ENCODE measurements around the gene RPL3.
"Not testable (repeated sequence)": the region's sequence is repeated elsewhere in the genome, so short reads cannot be mapped to it uniquely, and the experiment has no call there.

The RPL3 gene

DNA sequence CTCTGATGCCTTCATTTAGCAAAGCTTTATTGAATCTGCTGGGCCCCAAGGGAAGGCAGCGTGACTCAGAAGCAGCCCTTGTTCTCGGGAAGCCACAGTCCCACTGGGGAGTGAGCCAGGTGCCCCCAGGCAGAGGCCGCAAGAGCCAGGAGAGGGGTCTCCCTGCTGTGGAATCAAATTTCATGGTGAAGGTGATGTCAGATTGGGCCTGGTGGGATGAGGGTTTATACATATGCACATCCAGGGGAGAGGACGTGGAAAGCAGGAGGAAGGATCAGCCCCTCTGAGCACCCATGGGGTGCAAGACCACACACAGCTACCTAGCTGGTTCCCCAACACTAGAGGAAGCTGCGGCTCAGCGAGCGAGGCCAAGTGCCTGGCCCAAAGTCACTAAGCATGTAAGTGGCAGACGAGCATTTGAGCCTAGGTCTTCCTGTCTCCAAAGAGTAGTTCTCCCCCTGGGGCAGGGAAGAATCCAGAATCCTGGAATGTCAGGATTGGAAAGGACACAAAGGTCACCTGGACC is 32.3 kb upstream of the RPL3 start:
- H3K36me3 ChIP-seq (ENCODE audit: insufficient read depth, low read length) = no peaks in the 10 kb centered on the region
- H3K4me1 ChIP-seq (ENCODE audit: control insufficient read depth, insufficient read depth, low read length, unreplicated experiment) = no peaks in the 10 kb centered on the region
- H2AFZ ChIP-seq (ENCODE audit: low read length, unreplicated experiment) = no peak overlapping the region
- H3K27ac ChIP-seq (ENCODE audit: low read depth, low read length) = no peak overlapping the region
- no peak overlapping the region for H3K4me3 ChIP-seq (ENCODE audit: low read depth, low read length)
- no peaks in the 10 kb centered on the region for H3K79me2 ChIP-seq (ENCODE audit: control insufficient read depth, insufficient read depth, low read length, unreplicated experiment)
- no peaks in the 10 kb centered on the region for H3K27me3 ChIP-seq (ENCODE audit: insufficient read depth, low read length)

DNA sequence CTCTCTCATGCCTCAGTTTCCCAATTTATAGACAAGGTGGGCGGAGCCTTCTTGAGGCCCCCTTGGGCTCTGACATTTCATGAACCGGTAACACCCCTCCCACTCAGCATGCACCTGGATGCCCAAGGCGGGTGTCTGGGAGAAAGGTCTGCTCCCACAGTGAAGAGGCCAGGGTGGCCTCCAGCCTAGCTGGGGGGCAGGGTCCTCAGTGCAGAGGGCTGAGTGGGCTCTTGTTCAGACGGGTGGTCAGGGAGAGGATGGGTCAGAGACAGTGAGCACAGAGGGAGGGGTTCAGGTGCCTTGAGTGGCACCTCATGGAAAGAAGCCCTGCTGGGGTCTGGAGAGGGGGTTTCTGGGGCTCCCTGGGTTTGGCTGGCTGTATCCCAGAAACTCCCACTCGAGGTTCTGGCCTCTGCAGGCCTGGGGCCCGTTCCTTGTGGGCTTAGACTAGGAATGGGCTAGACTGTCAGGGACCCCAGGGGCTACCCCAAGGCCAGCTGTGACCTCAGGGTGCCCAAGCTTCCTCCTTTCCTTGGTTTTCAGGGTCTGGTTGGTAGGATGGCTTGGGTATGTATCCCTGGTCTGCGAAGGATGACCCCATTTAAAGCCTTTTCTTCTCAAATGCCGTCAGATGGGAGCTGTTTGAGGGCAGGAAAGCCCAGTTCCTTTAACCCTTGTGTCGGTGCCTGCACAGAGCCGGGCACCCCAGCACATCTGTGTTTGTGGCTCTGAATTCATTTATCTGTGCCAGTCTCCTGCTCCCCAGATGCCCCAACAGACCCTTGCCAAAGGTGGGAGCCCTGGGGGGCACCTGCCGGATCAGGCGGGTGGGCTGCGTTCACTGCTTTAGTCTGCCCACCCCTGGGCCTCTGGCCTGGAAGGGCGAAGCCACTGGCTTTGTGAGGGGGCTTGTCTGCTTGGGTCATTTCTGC is 31.6 kb upstream of the RPL3 start:
- no peak overlapping the region for H3K27ac ChIP-seq (ENCODE audit: low read depth, low read length)
- H3K4me3 ChIP-seq (ENCODE audit: low read depth, low read length) = peak overlapping the region; percentile 69
- no peaks in the 10 kb centered on the region for H3K27me3 ChIP-seq (ENCODE audit: insufficient read depth, low read length)
- H2AFZ ChIP-seq (ENCODE audit: low read length, unreplicated experiment) = no peak overlapping the region
- H3K79me2 ChIP-seq (ENCODE audit: control insufficient read depth, insufficient read depth, low read length, unreplicated experiment) = no peaks in the 10 kb centered on the region
- no peaks in the 10 kb centered on the region for H3K36me3 ChIP-seq (ENCODE audit: insufficient read depth, low read length)
- no peaks in the 10 kb centered on the region for H3K4me1 ChIP-seq (ENCODE audit: control insufficient read depth, insufficient read depth, low read length, unreplicated experiment)

GRCh38 chr22:39349967-39350726 is 30.7 kb upstream of the RPL3 start, which contains the start of gene SYNGR1:
TSS of gene SYNGR1 (plus strand) at chr22:39349991. CDS start at chr22:39350011, 20 bp downstream.
- H2AFZ ChIP-seq (ENCODE audit: low read length, unreplicated experiment) = peak within 1 kb of the TSS; percentile 38
- H3K4me1 ChIP-seq (ENCODE audit: control insufficient read depth, insufficient read depth, low read length, unreplicated experiment) = no peaks in the 10 kb centered on the region
- no peak within 1 kb of the TSS for H3K27ac ChIP-seq (ENCODE audit: low read depth, low read length)
- H3K27me3 ChIP-seq (ENCODE audit: insufficient read depth, low read length) = no peaks in the 10 kb centered on the region
- H3K79me2 ChIP-seq (ENCODE audit: control insufficient read depth, insufficient read depth, low read length, unreplicated experiment) = no peaks in the 10 kb centered on the region
- no peaks in the 10 kb centered on the region for H3K36me3 ChIP-seq (ENCODE audit: insufficient read depth, low read length)
- peak within 1 kb of the TSS; percentile 69 for H3K4me3 ChIP-seq (ENCODE audit: low read depth, low read length)

- H3K27ac ChIP-seq (ENCODE audit: low read depth, low read length) = no peak overlapping the region
- no peaks in the 10 kb centered on the region for H3K4me1 ChIP-seq (ENCODE audit: control insufficient read depth, insufficient read depth, low read length, unreplicated experiment)
- no peaks in the 10 kb centered on the region for H3K36me3 ChIP-seq (ENCODE audit: insufficient read depth, low read length)
- no peaks in the 10 kb centered on the region for H3K27me3 ChIP-seq (ENCODE audit: insufficient read depth, low read length)
- no peak overlapping the region for H2AFZ ChIP-seq (ENCODE audit: low read length, unreplicated experiment)
- no peaks in the 10 kb centered on the region for H3K79me2 ChIP-seq (ENCODE audit: control insufficient read depth, insufficient read depth, low read length, unreplicated experiment)
- H3K4me3 ChIP-seq (ENCODE audit: low read depth, low read length) = peak overlapping the region; percentile 69
Observed at GRCh38 chr22:39349506-39349966, 30.1 kb upstream of the RPL3 start.

DNA sequence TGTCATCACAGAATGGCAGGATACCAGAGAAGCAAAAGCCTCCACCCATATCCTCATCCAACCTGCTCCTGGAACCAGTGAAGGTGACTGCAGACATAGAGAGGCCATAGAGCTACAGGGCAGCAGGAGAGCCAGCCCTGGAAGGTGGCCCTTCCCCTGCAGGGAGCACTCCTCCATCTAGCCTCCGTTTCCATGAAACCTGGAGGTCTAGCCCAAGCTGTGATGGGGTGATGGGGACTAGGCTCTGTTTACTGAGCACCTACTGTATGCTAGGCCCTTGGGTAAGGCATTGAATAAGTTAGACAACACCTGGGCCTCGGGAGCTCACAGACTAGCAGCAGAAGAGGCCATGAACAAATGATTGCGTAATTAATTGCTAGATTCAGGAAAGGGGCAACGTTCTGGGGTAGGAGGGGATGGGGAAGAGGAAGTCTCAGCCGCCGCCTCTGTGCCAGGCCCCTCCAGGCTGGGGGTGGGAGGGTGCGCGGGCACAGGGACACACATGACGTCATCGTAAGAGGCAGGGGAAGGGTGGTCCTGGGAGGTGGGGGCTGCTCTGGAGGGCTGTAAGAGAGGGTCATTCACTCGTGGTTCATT is 29.6 kb upstream of the RPL3 start:
- no peak overlapping the region for H3K27ac ChIP-seq (ENCODE audit: low read depth, low read length)
- no peaks in the 10 kb centered on the region for H3K36me3 ChIP-seq (ENCODE audit: insufficient read depth, low read length)
- no peaks in the 10 kb centered on the region for H3K27me3 ChIP-seq (ENCODE audit: insufficient read depth, low read length)
- no peaks in the 10 kb centered on the region for H3K4me1 ChIP-seq (ENCODE audit: control insufficient read depth, insufficient read depth, low read length, unreplicated experiment)
- no peaks in the 10 kb centered on the region for H3K79me2 ChIP-seq (ENCODE audit: control insufficient read depth, insufficient read depth, low read length, unreplicated experiment)
- H3K4me3 ChIP-seq (ENCODE audit: low read depth, low read length) = peak overlapping the region; percentile 67
- no peak overlapping the region for H2AFZ ChIP-seq (ENCODE audit: low read length, unreplicated experiment)

DNA sequence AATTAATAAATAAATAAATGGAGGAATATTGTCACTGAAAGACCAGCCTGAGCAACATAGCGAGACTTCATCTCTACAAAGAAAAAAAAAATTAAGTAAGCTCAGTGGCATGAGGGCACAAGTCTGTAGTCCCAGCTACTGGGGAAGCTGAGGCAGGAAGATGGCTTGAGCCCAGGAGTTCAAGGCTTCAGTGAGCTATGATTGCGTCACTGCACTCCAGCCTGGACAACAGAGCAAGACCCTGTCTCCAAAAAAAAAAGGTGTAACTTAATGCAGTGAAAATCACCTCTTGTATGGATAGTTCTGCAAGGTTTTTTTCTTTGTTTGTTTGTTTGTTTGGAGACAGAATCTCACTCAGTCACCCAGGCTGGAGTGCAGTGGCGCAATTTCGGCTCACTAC is 25.8 kb upstream of the RPL3 start:
- Histone ChIP-seq H2AFZ (ENCODE audit: low read length, unreplicated experiment) (no peak overlapping the region), H3K79me2 (ENCODE audit: control insufficient read depth, insufficient read depth, low read length, unreplicated experiment) (no peaks in the 10 kb centered on the region), H3K36me3 (ENCODE audit: insufficient read depth, low read length) (no peaks in the 10 kb centered on the region), H3K4me1 (ENCODE audit: control insufficient read depth, insufficient read depth, low read length, unreplicated experiment) (no peaks in the 10 kb centered on the region), H3K4me3 (ENCODE audit: low read depth, low read length) (no peak overlapping the region), H3K27ac (ENCODE audit: low read depth, low read length) (no peak overlapping the region), H3K27me3 (ENCODE audit: insufficient read depth, low read length) (no peaks in the 10 kb centered on the region)

DNA sequence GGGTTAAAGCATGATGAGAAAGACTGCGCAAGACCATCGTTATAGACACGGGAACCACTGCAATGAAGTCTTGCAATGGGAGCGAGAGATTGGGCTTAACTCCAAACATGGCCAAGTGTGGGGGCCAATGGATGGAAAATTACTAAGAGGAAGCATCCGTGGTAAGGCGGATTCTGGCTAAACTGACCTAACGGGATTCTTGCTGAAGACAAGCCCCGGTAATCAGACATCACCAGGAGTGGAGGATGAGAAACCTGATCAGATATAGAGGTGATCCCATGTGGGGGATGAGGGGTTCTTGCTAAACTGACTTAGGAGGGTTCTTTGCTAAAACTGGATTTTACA is 24.6 kb upstream of the RPL3 start:
- Histone ChIP-seq H2AFZ (ENCODE audit: low read length, unreplicated experiment) (no peak overlapping the region), H3K4me3 (ENCODE audit: low read depth, low read length) (no peak overlapping the region), H3K27me3 (ENCODE audit: insufficient read depth, low read length) (no peaks in the 10 kb centered on the region)

DNA sequence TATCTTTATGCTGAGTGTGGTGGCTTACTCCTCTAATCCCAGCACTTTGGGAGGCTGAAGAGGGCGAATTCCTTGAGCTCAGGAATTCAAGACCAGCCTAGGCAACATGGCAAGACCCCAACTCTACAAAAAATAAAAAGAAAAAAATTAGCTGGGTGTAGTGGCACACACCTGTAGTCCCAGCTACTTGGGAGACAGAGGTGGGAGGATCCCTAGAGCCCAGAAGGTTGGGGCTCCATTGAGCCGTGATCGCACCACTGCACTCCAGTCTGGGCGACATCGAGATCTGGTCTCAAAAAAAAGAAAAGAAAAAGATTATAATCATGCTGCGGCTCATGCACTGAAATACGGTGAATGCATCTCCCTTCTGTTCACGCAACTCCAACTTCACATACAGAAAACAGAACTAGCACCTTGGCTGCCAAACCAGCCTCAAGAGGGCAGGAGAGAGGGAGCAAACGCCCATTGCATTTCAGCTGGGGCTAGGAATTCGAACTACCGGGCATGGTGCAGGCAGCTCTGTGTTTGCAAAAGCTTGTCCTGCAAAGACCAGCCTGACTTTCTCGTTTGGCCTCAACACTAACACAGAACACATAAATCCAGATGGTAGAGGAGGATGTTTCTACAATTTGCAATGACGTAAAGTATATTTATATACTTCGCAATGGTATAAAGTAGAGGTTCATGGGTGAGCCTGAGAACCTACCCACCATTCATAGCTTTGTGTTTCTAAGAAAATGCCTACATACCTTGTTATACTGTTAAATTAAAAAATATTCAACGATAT is 24.0 kb upstream of the RPL3 start:
- H3K27me3 ChIP-seq (ENCODE audit: insufficient read depth, low read length) = no peaks in the 10 kb centered on the region
- no peaks in the 10 kb centered on the region for H3K36me3 ChIP-seq (ENCODE audit: insufficient read depth, low read length)
- H3K4me1 ChIP-seq (ENCODE audit: control insufficient read depth, insufficient read depth, low read length, unreplicated experiment) = no peaks in the 10 kb centered on the region
- H3K27ac ChIP-seq (ENCODE audit: low read depth, low read length) = no peak overlapping the region
- no peak overlapping the region for H2AFZ ChIP-seq (ENCODE audit: low read length, unreplicated experiment)
- H3K4me3 ChIP-seq (ENCODE audit: low read depth, low read length) = no peak overlapping the region
- no peaks in the 10 kb centered on the region for H3K79me2 ChIP-seq (ENCODE audit: control insufficient read depth, insufficient read depth, low read length, unreplicated experiment)

More for the DNA sequence above, 24.6 kb upstream of the RPL3 start:
- Histone ChIP-seq H3K27ac (ENCODE audit: low read depth, low read length) (no peak overlapping the region), H3K36me3 (ENCODE audit: insufficient read depth, low read length) (no peaks in the 10 kb centered on the region), H3K79me2 (ENCODE audit: control insufficient read depth, insufficient read depth, low read length, unreplicated experiment) (no peaks in the 10 kb centered on the region), H3K4me1 (ENCODE audit: control insufficient read depth, insufficient read depth, low read length, unreplicated experiment) (no peaks in the 10 kb centered on the region)

DNA sequence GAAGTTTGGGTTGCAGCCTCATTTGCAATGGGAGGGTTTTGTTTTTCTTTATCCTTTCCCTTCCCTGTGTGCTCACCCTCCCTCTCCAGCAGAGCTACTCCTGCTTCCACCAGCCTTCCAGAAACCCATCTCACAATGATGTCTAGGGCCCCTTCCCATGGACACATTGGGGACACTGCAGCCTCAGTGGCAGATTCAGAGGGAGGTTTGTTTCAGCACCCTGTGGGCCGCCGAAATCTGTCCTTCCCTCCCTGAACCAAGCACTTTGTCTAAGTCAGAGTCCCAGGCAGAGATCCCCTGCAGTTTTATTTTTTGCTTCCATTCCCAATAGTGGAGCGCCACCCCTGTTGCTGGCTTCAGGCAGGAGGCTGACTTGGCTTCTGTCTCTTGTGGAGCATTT is 21.8 kb upstream of the RPL3 start:
- no peaks in the 10 kb centered on the region for H3K4me1 ChIP-seq (ENCODE audit: control insufficient read depth, insufficient read depth, low read length, unreplicated experiment)
- H3K79me2 ChIP-seq (ENCODE audit: control insufficient read depth, insufficient read depth, low read length, unreplicated experiment) = no peaks in the 10 kb centered on the region
- no peaks in the 10 kb centered on the region for H3K27me3 ChIP-seq (ENCODE audit: insufficient read depth, low read length)
- H3K27ac ChIP-seq (ENCODE audit: low read depth, low read length) = no peak overlapping the region
- no peak overlapping the region for H3K4me3 ChIP-seq (ENCODE audit: low read depth, low read length)
- no peaks in the 10 kb centered on the region for H3K36me3 ChIP-seq (ENCODE audit: insufficient read depth, low read length)
- no peak overlapping the region for H2AFZ ChIP-seq (ENCODE audit: low read length, unreplicated experiment)

DNA sequence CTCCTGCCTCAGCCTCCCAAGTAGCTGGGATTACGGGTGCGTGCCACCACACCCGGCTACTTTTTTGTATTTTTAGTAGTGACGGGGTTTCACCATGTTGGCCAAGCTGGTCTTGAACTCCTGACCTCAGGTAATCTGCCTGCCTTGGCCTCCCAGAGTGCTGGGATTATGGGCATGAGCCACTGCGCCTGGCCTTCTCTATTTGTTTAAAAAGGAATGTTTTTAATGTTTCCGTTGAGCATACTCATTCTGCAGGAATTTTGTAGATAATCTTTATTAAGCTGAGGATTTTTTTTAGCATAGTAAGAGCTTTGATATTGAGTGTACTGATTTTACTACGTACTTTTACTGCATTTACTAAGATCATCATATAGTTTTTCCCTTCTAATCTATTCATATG is 20.4 kb upstream of the RPL3 start:
- H3K27ac ChIP-seq (ENCODE audit: low read depth, low read length); H3K4me1 ChIP-seq (ENCODE audit: control insufficient read depth, insufficient read depth, low read length, unreplicated experiment); H3K79me2 ChIP-seq (ENCODE audit: control insufficient read depth, insufficient read depth, low read length, unreplicated experiment); H3K36me3 ChIP-seq (ENCODE audit: insufficient read depth, low read length); H3K4me3 ChIP-seq (ENCODE audit: low read depth, low read length); H3K27me3 ChIP-seq (ENCODE audit: insufficient read depth, low read length); H2AFZ ChIP-seq (ENCODE audit: low read length, unreplicated experiment): not testable (repeated sequence)

Data from ACC112 (cell line).